ENCODE results near the gene LAMB4.

The LAMB4 gene

DNA sequence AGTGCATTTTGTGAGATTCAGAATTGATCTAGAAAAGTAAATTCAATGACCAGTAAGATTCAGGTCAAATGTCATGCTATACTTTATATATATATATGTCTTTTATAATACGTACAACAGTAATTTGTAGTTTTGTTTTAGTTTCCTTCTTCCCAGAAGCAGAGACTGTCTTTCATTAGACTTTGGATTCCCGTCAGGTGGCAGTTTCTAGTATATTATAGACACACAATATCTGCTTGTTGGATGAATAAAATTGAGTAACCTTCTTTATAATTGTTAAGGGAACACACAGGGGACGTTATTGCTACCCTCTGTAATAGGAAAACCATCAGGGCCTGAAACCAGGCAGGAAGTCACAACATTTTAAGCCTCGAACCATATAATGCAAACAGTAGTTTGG is 121.9 kb downstream of the LAMB4 start:
- TF ChIP-seq, protein P1, sequence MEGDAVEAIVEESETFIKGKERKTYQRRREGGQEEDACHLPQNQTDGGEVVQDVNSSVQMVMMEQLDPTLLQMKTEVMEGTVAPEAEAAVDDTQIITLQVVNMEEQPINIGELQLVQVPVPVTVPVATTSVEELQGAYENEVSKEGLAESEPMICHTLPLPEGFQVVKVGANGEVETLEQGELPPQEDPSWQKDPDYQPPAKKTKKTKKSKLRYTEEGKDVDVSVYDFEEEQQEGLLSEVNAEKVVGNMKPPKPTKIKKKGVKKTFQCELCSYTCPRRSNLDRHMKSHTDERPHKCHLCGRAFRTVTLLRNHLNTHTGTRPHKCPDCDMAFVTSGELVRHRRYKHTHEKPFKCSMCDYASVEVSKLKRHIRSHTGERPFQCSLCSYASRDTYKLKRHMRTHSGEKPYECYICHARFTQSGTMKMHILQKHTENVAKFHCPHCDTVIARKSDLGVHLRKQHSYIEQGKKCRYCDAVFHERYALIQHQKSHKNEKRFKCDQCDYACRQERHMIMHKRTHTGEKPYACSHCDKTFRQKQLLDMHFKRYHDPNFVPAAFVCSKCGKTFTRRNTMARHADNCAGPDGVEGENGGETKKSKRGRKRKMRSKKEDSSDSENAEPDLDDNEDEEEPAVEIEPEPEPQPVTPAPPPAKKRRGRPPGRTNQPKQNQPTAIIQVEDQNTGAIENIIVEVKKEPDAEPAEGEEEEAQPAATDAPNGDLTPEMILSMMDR (IDR thresholded peaks at IDR 0.05; ENCODE audit: low read depth, low read length, missing control alignments): no peak
- no peak for DNase-seq (ENCODE audit: low read depth)
- no peak overlapping the region for H3K4me3 ChIP-seq (ENCODE audit: low read depth, low read length)

DNA sequence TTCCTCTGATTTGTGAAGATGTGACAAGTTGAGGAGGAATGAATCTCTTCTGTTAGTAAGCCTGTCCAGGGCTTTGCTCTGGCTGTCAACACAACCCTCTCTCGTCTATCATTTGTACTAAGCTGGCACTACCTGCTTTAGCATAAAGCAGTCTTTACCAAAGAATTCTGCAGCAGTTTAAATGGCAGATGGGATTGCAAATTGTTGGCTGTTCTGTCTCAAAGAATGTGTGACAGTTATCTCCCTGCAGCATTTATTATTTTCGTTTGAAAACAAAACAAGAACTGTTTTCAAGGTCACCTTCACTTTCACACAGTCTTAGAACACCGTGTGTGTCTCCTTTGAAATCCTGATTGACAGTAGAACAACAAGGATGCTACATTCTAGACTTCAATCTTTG is 122.4 kb downstream of the LAMB4 start:
- no peak overlapping the region for H3K4me3 ChIP-seq (ENCODE audit: low read depth, low read length)
- DNase-seq (ENCODE audit: low read depth): no peak
- TF ChIP-seq, protein P1 (IDR thresholded peaks at IDR 0.05; ENCODE audit: low read depth, low read length, missing control alignments): no peak

DNA sequence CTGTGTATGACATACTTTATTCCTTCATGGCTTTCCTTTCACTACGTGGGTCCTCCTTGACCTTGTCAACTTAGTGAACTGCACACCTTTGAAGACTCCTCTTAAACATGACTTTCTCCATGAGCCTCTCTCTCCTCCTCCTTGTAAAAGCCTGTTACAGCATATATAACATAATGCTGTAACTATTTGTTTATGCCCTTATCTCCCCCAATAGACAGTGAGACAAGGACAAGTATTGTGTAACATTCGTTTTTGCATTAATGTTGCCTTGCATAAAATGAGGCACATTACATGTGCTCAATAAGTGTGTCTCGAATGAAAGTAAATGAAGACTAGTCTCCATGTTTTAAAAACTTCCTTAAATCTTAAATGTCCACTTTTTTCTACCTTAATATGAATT is 122.9 kb downstream of the LAMB4 start:
- TF ChIP-seq, protein P1 (IDR thresholded peaks at IDR 0.05; ENCODE audit: low read depth, low read length, missing control alignments): no peak

DNA sequence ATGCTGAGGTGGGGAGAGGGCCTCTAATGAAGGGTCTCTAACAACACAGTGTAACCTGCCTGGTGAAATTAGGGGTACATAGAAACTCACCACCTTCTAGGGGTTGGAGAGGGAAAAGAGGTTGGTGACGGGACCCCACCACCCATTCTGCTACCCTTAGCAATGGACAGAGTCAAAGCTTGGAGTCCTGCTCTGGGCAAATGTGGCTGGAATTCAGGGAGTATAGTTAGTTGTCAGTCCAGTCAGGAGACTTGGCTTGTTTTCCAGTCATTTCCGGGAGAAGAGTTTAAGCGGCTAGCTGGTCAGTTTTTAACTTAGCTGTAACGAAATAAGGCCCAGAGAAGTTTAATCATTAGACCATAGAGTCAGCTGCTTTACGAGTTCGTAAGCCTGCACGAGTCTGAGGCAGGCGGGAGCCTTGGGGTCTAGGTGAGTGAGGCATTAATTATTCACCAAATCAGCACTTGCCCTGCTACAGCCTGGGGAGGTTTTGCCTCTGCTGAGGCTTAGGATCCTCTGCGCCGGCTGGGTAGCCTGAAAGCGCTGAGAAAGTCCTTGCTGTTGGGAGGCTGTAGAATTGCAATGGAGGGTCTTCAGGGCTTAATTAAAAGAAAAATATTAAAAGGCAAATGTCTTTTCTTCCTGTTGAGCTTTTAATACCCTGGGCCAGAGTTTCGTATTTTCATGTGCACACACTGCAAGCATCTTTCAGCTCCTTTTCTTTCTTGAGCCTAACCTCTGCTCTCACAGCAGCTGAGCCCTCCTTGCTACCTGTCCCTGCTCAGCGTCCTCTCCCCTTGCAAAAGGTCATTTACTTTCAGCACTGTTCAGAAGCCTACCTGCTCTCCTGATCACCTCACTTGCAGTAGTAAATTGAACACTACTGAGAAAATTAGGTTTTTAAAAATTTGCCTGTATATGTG is 125.7 kb downstream of the LAMB4 start:
- DNase-seq (ENCODE audit: low read depth): no peak
- no peak overlapping the region for H3K4me3 ChIP-seq (ENCODE audit: low read depth, low read length)
- TF ChIP-seq, protein P1 (IDR thresholded peaks at IDR 0.05; ENCODE audit: low read depth, low read length, missing control alignments): no peak

More for the DNA sequence above, 122.9 kb downstream of the LAMB4 start:
- no peak overlapping the region for H3K4me3 ChIP-seq (ENCODE audit: low read depth, low read length)
- no peak for DNase-seq (ENCODE audit: low read depth)

DNA sequence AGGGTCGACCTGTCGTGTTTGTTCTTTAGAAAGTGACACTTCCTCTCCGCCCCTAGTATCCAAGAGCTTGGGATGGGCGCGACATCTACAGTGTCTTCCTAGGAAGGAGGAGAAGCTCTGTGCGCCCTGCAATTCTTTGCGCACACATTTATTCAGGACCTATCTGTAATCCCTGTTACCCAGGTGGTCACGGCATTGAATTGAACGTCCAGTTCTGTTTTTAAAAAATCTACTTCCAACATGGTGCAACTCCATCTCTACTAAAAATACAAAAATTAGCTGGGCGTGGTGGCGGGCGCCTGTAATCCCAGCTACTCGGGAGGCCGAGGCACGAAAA is 126.6 kb downstream of the LAMB4 start:
- TF ChIP-seq, protein P1 (IDR thresholded peaks at IDR 0.05; ENCODE audit: low read depth, low read length, missing control alignments): no peak
- H3K4me3 ChIP-seq (ENCODE audit: low read depth, low read length): no peak overlapping the region
- DNase-seq (ENCODE audit: low read depth): no peak

DNA sequence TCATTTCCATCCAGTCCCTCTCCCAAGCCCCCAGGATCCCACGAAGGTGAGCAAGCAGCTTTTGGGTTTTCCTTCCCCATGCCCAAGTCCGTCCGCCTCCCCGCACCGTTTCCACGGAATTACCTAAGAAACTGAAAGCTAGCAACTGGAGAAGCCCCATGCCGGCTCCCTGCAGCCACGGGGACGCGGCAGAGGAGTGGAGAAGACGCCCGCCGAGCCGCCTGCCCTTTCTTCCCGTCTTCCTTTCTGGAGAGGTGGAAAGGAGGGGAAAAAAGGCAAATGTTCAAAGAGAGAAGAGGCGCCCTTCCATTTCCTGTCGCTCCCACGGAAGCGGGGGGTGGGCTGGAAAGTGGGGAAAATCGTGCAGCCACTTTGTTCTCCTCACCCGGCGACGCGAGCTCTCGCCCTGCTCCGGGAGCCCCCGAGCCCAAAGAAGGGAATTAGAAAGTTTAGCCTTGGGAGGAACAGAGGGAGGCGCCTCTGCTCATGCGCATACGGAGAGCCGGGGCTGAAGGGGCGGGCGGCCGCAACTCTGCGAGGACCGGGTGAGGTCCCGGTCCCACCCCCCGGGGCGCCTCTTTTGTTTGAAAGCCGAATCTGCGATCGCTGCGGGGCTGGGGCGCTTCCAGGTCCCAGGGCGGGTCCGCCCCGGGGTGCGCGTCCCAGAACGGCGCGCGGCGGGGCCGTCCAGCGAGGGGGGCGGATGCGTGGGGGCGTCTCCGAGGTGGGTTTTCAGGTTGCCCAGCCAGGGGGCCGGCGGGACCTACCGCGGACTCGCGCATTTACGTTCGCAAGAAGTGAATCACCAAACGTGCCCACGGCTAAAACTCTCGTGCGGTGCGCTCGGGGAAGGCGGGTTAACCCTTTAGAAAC is 127.2 kb downstream of the LAMB4 start, which contains the start of gene LAMB1:
Gene LAMB1, minus strand, starts transcription at position 436 of the 873 bp plus-strand sequence. Its CDS starts 276 bp downstream, at position 160.
- H3K4me3 ChIP-seq (ENCODE audit: low read depth, low read length): no peak within 1 kb of the TSS
- TF ChIP-seq, protein P1 (IDR thresholded peaks at IDR 0.05; ENCODE audit: low read depth, low read length, missing control alignments): no peak
- DNase-seq (ENCODE audit: low read depth): no peak

All from GM12864 (cell line).